Activated CD8-positive, alpha-beta T cell treated with anti-CD3 and anti-CD28 coated beads, Interleukin-2, amount 10 ng/mL, durations not matched to agents 7 days and 5 days (primary cell): Measurements from ENCODE around the gene ATP2C1. TPM values are rescaled to one million over a fixed set of nuclear protein-coding genes. Genes with fewer than 3 reads are reported as not detected.
"Not testable (repeated sequence)": the region's sequence is repeated elsewhere in the genome, so short reads cannot be mapped to it uniquely, and the experiment has no call there.

Experiments used
- ATAC-seq: fragments of 150-1000 bp; cut with Tn5 transposase; one replicate; pipeline ENCODE4 v1.10.0; 2021; ENCODE audit warnings: moderate library complexity
- CTCF ChIA-PET: fragments of 350-600 bp; sonication (Branson Sonifier 250); formaldehyde crosslinking; loops from one replicate; lab custom pipeline; 2021; ENCODE audit warnings: antibody characterized with exemption; lab: Charles Lee
- POLR2A ChIA-PET: fragments of 350-600 bp; sonication (Branson Sonifier 250); formaldehyde crosslinking; loops from one replicate; lab custom pipeline; 2021; ENCODE audit warnings: antibody characterized with exemption; lab: Charles Lee
- DNase-seq: peaks from one replicate; pipeline ENCODE4 v3.0.0-alpha.2; 2020
- H3K27ac Mint-ChIP-seq: one replicate; pipeline ENCODE4 v1.8.0; 2021; ENCODE audit warnings: mild to moderate bottlenecking, mixed read lengths
- H3K27me3 Mint-ChIP-seq: one replicate; pipeline ENCODE4 v1.8.0; 2021; ENCODE audit warnings: low read depth, mixed read lengths
- H3K36me3 Mint-ChIP-seq: one replicate; pipeline ENCODE4 v1.8.0; 2021; ENCODE audit warnings: low read depth, mixed read lengths
- H3K4me1 Mint-ChIP-seq: one replicate; pipeline ENCODE4 v1.8.0; 2021; ENCODE audit warnings: low read depth, mixed read lengths
- H3K4me3 Mint-ChIP-seq: one replicate; pipeline ENCODE4 v1.8.0; 2021; ENCODE audit warnings: mild to moderate bottlenecking, mixed read lengths
- H3K9me3 Mint-ChIP-seq: one replicate; pipeline ENCODE4 v1.8.0; 2022; ENCODE audit warnings: mixed read lengths; ENCODE audit not compliant: insufficient read depth
- total RNA-seq, 2 experiments: library from RNA; stranded (reverse); gene quantifications; one replicate each; pipeline ENCODE4 v1.2.3, GENCODE V29; 2021

Gene ATP2C1
- total RNA-seq, 2 experiments from 2014 or later, result 45.5 to 52.7 TPM

GRCh38 chr3:130967281-130967680 is 73.4 kb downstream of the ATP2C1 start:
- Mint-ChIP-seq H3K4me1 (no peaks in the 10 kb centered on the region), H3K27me3 (no peaks in the 10 kb centered on the region), H3K36me3 (peaks cover 40% of the 10 kb centered on the region), H3K9me3 (no peaks in the 10 kb centered on the region), H3K27ac (no peak overlapping the region), H3K4me3 (no peak overlapping the region)
- POLR2A ChIA-PET, result no interaction called here
- ATAC-seq (no peak), DNase-seq (no peak)
- CTCF ChIA-PET, result no interaction called here

DNA sequence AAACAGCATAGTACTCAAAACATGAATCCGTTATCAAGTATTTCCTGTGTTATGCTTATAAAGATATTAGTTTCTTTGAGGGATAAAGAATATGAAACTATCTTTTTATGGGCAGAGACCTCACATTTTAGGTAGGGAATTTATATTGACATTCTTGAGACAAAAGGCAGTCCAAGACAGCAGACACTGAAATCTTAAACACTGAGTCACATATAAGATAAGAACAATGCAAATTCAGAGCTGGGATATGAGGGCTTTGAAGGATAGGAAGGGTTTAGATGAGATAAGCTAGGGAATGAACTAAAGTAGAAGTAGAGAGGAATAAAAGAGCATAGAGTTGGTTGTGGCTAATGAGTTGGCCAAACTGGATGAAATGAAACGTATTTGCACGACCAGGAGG is 74.3 kb downstream of the ATP2C1 start:
- H3K36me3 Mint-ChIP-seq, result peaks cover 42% of the 10 kb centered on the region

DNA sequence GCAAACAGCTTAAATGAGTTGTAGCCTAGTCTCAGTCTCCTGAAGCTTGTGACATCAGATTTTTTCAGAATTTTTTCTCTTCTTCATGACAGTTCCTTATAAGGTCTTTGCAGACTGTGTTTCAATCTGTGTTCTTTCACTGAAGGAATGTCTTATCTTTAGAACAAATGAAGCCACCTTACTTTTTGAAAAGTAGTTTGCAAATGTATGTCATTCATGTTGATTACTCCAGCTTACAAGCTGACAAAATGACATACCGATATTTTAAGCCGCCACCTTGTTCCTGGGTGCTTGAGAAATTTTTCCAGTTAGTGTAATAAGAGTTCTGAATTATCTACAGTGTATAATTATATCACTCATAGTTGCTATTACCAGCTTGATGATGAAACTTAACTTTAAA is 75.7 kb downstream of the ATP2C1 start:
- no peak for DNase-seq
- ChIA-PET POLR2A (no interaction called here), CTCF (interaction anchor here (1.0 to 1.3 kb wide), 2 partner anchors 26 to 36 kb away, joined by 4 to 5 read pairs; no protein-coding TSS in a partner anchor)
- Mint-ChIP-seq H3K27ac (no peak overlapping the region), H3K9me3 (no peaks in the 10 kb centered on the region), H3K36me3 (peaks cover 40% of the 10 kb centered on the region), H3K4me1 (no peaks in the 10 kb centered on the region), H3K27me3 (no peaks in the 10 kb centered on the region), H3K4me3 (no peak overlapping the region)
- ATAC-seq, result no peak

More for the DNA sequence above, 74.3 kb downstream of the ATP2C1 start:
- Mint-ChIP-seq H3K9me3 (no peaks in the 10 kb centered on the region), H3K27me3 (no peaks in the 10 kb centered on the region), H3K4me3 (no peak overlapping the region), H3K27ac (no peak overlapping the region), H3K4me1 (no peaks in the 10 kb centered on the region)
- DNase-seq (no peak), ATAC-seq (no peak)
- ChIA-PET CTCF (no interaction called here), POLR2A (no interaction called here)

- Mint-ChIP-seq H3K4me3 (no peak overlapping the region), H3K27me3 (no peaks in the 10 kb centered on the region), H3K27ac (no peak overlapping the region), H3K36me3 (peaks cover 32% of the 10 kb centered on the region), H3K9me3 (no peaks in the 10 kb centered on the region), H3K4me1 (no peaks in the 10 kb centered on the region)
- CTCF ChIA-PET, result no interaction called here
- ATAC-seq (no peak), DNase-seq (no peak)
- POLR2A ChIA-PET, result no interaction called here
Observed at GRCh38 chr3:130971208-130971607, 77.3 kb downstream of the ATP2C1 start.

GRCh38 chr3:130972592-130972991 is 78.7 kb downstream of the ATP2C1 start:
- POLR2A ChIA-PET, H3K4me3 Mint-ChIP-seq, CTCF ChIA-PET, H3K27me3 Mint-ChIP-seq, H3K9me3 Mint-ChIP-seq, DNase-seq, ATAC-seq, H3K4me1 Mint-ChIP-seq, H3K27ac Mint-ChIP-seq: not testable (repeated sequence)
- peaks cover 28% of the 10 kb centered on the region for H3K36me3 Mint-ChIP-seq

GRCh38 chr3:130973406-130973805 is 79.5 kb downstream of the ATP2C1 start:
- H3K4me1 Mint-ChIP-seq, result no peaks in the 10 kb centered on the region
- ChIA-PET CTCF (no interaction called here), POLR2A (no interaction called here)
- H3K27me3 Mint-ChIP-seq, result no peaks in the 10 kb centered on the region
- no peak overlapping the region for H3K4me3 Mint-ChIP-seq
- H3K27ac Mint-ChIP-seq, result no peak overlapping the region
- H3K9me3 Mint-ChIP-seq, result no peaks in the 10 kb centered on the region
- peaks cover 28% of the 10 kb centered on the region for H3K36me3 Mint-ChIP-seq
- DNase-seq (no peak), ATAC-seq (no peak)

- ChIA-PET POLR2A (no interaction called here), CTCF (interaction anchor here (0.7 to 0.8 kb wide), 3 partner anchors 8 to 215 kb away, joined by 3 read pairs; no protein-coding TSS in a partner anchor)
- Mint-ChIP-seq H3K4me1 (no peaks in the 10 kb centered on the region), H3K4me3 (no peak overlapping the region), H3K27me3 (no peaks in the 10 kb centered on the region), H3K9me3 (no peaks in the 10 kb centered on the region), H3K36me3 (peaks cover 32% of the 10 kb centered on the region), H3K27ac (no peak overlapping the region)
- DNase-seq, result no peak
- no peak for ATAC-seq
Observed at GRCh38 chr3:130974201-130974600, 80.3 kb downstream of the ATP2C1 start.

- H3K4me3 Mint-ChIP-seq, result no peak overlapping the region
- ChIA-PET POLR2A (no interaction called here), CTCF (interaction anchor here (0.8 kb wide), 1 partner anchor 9 kb away, joined by 3 read pairs; no protein-coding TSS in a partner anchor)
- H3K27me3 Mint-ChIP-seq, result no peaks in the 10 kb centered on the region
- H3K27ac Mint-ChIP-seq, result no peak overlapping the region
- H3K36me3 Mint-ChIP-seq, result peaks cover 30% of the 10 kb centered on the region
- ATAC-seq (no peak), DNase-seq (no peak)
- no peaks in the 10 kb centered on the region for H3K4me1 Mint-ChIP-seq
- no peaks in the 10 kb centered on the region for H3K9me3 Mint-ChIP-seq
Observed at GRCh38 chr3:130975251-130975650, 81.4 kb downstream of the ATP2C1 start.

- Mint-ChIP-seq H3K4me3 (no peak overlapping the region), H3K36me3 (peaks cover 25% of the 10 kb centered on the region), H3K27me3 (no peaks in the 10 kb centered on the region), H3K4me1 (no peaks in the 10 kb centered on the region), H3K27ac (no peak overlapping the region), H3K9me3 (no peaks in the 10 kb centered on the region)
- ChIA-PET CTCF (no interaction called here), POLR2A (no interaction called here)
- DNase-seq (no peak), ATAC-seq (no peak)
Observed at GRCh38 chr3:130976706-130977105, 82.8 kb downstream of the ATP2C1 start.

DNA sequence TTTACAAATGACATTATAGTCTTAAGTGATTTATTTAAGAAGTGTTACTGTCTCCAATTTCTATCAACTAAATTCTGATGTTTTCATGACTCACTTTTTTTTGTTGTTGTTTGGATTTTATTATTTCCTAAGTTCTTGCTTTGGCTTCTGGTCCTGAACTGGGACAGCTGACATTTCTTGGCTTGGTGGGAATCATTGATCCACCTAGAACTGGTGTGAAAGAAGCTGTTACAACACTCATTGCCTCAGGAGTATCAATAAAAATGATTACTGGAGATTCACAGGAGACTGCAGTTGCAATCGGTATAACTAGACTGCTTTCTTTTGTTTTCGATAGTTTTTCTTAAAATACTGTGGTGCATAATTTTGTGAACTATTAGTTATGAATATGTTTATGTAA is 85.2 kb downstream of the ATP2C1 start:
- Mint-ChIP-seq H3K27me3 (no peaks in the 10 kb centered on the region), H3K36me3 (peaks cover 17% of the 10 kb centered on the region), H3K9me3 (no peaks in the 10 kb centered on the region), H3K4me3 (no peak overlapping the region), H3K4me1 (no peaks in the 10 kb centered on the region), H3K27ac (no peak overlapping the region)
- POLR2A ChIA-PET, result no interaction called here
- DNase-seq, result no peak
- CTCF ChIA-PET, result no interaction called here
- ATAC-seq, result no peak

GRCh38 chr3:130981469-130981868 is 87.6 kb downstream of the ATP2C1 start:
- no peak for DNase-seq
- no peaks in the 10 kb centered on the region for H3K4me1 Mint-ChIP-seq
- H3K9me3 Mint-ChIP-seq, result no peaks in the 10 kb centered on the region
- peaks cover 18% of the 10 kb centered on the region for H3K36me3 Mint-ChIP-seq
- POLR2A ChIA-PET, result no interaction called here
- no peak overlapping the region for H3K4me3 Mint-ChIP-seq
- CTCF ChIA-PET, result no interaction called here
- ATAC-seq, result no peak
- no peak overlapping the region for H3K27ac Mint-ChIP-seq
- no peaks in the 10 kb centered on the region for H3K27me3 Mint-ChIP-seq

- Mint-ChIP-seq H3K4me1 (no peaks in the 10 kb centered on the region), H3K4me3 (no peak overlapping the region), H3K27me3 (no peaks in the 10 kb centered on the region), H3K9me3 (no peaks in the 10 kb centered on the region), H3K36me3 (peaks cover 12% of the 10 kb centered on the region), H3K27ac (no peak overlapping the region)
- CTCF ChIA-PET, result no interaction called here
- no peak for DNase-seq
- POLR2A ChIA-PET, result no interaction called here
- no peak for ATAC-seq
Observed at GRCh38 chr3:130990282-130990681, 96.4 kb downstream of the ATP2C1 start.

- Mint-ChIP-seq H3K36me3 (peaks cover 12% of the 10 kb centered on the region), H3K9me3 (no peaks in the 10 kb centered on the region), H3K4me3 (no peak overlapping the region), H3K4me1 (no peaks in the 10 kb centered on the region), H3K27me3 (no peaks in the 10 kb centered on the region), H3K27ac (no peak overlapping the region)
- ChIA-PET POLR2A (no interaction called here), CTCF (no interaction called here)
- no peak for DNase-seq
- no peak for ATAC-seq
Observed at GRCh38 chr3:130991126-130991525, 97.2 kb downstream of the ATP2C1 start.
